Renal pelvis (tissue), 4 donors: ENCODE results near the gene EEFSEC. TPM values are rescaled to one million over a fixed set of nuclear protein-coding genes. Genes with fewer than 3 reads are reported as not detected.
A peak's percentile ranks its signal among the peaks of the same experiment; 100 is the strongest.

Source experiments
- DNase-seq: peaks from one replicate; pipeline ENCODE4 v3.0.0-alpha.2; 2013
- polyA plus RNA-seq, 3 donors: library from polyadenylated mRNA; unstranded; fragments of 120-200 nt; gene quantifications; one replicate each; pipeline ENCODE4 v1.2.1, GENCODE V29; 2013; ENCODE audit not compliant: insufficient read length in 3 of 3

Gene EEFSEC
- polyA plus RNA-seq, 3 donors = 24.2 to 30.3 (median 27.7) TPM

GRCh38 chr3:128269006-128269775 lies 115.9 kb downstream of the EEFSEC start:
- DNase-seq = no peak

DNA sequence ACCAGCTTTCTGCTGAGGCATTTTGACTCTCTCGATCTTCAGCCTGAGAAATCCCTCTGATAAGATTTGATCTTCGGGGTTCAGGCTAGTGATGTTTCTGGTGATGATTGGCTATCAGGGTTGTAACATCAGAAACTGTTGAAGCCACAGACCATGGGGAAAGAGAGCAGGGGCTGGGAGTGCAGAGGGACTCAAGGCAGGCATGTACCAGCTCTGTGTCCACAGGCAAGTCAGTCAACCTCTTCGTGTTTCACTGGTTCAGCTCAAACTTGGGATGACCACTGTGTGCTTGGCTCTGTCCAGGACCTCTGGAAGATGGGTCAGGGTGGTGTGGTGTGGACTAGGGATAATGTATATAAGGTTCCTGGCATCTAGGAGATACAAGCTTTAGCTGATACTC lies 116.5 kb downstream of the EEFSEC start:
- no peak for DNase-seq

GRCh38 chr3:128270559-128271492 lies 117.5 kb downstream of the EEFSEC start:
- no peak for DNase-seq

- no peak for DNase-seq
Observed at GRCh38 chr3:128271536-128272332, 118.5 kb downstream of the EEFSEC start.

GRCh38 chr3:128273109-128273840 lies 120.0 kb downstream of the EEFSEC start:
- no peak for DNase-seq

- DNase-seq = no peak
Observed at GRCh38 chr3:128273841-128274573, 120.7 kb downstream of the EEFSEC start.

GRCh38 chr3:128274837-128275236 lies 121.6 kb downstream of the EEFSEC start:
- DNase-seq = no peak

DNA sequence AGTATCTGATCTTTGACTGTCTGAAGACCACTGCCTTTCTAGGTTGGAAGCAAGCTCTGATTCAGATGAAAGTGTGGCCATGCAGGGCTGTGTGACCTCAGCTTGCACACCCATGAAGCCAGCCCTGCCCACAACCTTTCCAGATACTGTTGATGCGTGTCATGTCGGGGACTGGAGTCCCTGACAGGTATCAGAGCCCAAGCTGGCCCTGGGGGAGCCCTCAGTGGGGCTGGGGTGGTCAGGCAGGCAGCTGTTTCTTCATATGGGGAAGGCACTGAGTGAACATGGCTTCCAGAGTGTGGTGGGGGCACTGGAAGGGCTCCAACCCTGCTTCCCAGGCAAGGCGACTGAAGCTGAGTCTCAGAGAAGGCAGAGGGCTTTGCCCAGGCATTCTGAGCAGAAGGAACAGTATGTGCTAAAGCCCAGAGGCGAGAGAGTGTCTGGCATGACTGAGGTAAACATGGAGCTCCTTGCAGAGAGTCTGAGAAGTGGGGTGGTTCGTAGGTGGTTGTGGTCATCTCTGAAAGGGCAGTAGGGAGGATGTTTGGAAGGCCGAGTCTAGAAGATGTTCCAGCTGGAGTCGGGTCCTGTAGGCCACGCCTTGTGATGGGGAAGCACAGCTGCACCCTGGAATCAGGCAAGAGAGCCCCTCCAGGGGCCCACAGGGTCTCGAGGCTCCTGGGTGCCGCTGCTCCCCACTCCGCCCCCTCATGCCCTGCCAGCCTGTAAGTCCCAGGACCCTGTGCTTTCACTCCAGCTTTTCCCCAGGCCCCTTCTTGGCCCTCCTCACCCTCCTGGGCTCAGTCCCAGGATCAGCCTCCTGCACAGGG lies 122.2 kb downstream of the EEFSEC start:
- DNase-seq = no peak

DNA sequence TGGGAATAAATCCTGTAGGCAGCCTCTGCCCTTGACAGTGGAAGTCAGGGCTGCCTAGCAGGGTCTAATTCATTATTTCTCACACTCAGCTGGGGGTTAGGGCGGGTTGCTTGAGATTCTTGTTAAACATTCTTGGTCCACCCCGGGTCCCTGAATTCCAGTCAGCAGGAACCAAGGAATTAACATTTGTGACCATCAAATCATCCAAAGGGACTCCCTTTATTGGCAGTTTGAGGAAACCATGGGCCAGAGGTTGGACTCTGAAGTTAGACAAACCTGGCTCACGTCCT lies 122.8 kb downstream of the EEFSEC start:
- DNase-seq = no peak

DNA sequence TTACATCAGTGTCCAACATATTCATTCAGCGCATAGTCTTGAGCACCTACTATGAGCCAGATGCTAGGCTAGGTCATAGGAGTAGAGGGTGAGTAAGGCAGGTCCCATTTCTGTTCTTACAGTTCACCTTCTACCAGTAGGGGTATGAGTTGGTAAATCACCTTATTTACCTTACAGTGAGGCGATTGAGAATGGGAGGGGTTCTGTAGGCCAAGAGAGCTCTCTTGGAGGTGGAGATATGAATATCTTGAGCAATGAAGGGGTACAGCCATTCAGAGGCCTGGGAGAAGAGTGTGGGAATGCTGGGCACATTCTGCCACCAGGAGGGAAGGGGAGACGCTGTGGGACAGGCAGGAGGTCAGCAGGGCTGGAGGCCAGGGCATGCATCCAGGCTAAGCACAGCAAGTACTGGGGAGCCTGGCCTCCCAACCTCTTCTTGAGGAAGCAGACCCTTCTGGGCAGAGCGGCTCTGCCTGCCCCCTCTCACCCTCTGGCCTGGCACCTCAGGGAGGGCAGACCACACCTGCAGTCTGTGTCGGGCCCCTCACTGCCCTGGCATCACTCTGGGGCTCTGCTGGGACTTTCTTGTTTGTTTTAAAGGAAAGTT lies 123.4 kb downstream of the EEFSEC start:
- no peak for DNase-seq

DNA sequence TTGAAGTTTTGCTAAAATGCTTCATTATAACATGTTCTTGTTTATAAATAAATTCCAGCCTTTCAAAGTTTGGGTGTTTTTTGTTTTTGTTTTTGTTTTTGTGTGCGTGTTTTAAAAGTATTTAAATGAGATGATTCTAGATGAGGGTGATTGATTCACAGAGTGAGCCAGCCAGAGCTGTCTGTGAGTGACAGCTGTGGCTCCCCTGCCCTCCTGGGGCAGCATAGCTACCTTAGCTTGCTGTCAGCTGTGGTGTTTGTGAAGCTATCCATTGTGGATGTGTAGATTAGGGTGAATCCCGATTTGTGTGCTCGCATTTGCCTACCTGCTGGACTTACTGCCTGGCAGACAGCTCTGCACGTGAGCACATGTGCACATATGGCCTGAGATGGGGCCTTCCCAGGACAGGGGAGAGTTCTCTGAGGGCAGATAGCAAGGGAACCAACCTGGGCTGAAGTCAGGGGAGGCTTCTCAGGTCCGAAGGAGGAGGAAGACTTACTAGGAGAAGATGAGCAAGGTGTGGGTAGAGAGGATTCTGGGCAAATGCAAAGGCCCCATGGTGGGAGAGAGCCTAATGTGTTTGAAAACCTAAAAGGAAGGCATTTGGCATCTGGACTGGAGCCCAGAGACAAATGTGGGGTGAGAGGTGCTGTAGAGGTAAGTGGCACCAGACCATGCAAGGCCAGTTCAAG lies 124.2 kb downstream of the EEFSEC start:
- DNase-seq = no peak

GRCh38 chr3:128278130-128278529 lies 124.8 kb downstream of the EEFSEC start:
- no peak for DNase-seq

GRCh38 chr3:128278761-128279600 lies 125.7 kb downstream of the EEFSEC start:
- DNase-seq = peak; percentile 74

- no peak for DNase-seq
Observed at GRCh38 chr3:128279601-128279880, 126.3 kb downstream of the EEFSEC start.

DNA sequence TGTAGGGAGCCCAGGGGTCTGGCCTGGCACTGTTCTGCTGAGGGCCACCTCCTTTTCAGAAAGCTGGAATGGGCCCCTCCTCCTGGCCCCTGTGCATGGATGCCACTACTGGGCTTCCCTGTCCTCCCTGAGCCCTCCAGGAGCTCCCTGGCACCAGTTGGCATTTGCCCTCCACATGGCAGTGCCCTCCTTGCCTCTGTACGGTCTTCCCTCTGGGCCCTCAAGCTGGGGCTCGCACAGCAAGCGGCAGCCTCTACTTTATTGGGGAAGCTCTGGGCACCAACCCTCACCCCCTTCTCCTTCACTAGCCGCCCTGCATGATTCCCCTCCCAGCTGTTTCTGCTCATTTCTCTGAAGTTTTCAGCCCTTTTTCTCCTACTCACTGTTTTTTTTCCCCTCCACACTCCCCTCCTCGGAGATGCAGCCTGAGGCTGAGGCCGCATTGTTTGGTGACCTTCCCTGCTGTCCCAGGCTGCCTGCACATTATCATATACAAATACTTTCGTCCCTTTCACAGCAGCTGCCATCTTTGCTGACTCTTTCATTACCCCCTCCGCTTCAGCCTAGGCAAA lies 127.3 kb downstream of the EEFSEC start:
- peak; percentile 58 for DNase-seq

DNA sequence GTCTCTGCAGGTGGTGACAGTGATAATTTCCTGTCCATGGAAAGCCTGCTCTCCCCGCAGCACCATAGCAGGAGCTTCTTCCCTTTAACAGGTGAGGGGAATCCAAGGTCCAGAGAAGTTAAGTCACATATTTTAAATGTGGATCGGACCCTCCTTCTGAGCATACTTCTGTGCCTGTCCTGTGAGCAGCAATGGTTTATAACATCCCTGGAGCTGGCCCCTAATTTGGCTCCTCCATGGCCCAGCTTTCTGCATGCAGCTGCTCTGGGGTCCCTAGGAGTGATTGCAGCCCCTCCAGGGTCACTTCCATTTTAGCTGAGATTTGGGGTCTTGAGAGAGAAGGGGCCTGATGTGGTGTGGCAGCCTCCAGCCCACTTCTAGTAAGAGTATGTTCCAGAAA lies 127.8 kb downstream of the EEFSEC start:
- DNase-seq = no peak

DNA sequence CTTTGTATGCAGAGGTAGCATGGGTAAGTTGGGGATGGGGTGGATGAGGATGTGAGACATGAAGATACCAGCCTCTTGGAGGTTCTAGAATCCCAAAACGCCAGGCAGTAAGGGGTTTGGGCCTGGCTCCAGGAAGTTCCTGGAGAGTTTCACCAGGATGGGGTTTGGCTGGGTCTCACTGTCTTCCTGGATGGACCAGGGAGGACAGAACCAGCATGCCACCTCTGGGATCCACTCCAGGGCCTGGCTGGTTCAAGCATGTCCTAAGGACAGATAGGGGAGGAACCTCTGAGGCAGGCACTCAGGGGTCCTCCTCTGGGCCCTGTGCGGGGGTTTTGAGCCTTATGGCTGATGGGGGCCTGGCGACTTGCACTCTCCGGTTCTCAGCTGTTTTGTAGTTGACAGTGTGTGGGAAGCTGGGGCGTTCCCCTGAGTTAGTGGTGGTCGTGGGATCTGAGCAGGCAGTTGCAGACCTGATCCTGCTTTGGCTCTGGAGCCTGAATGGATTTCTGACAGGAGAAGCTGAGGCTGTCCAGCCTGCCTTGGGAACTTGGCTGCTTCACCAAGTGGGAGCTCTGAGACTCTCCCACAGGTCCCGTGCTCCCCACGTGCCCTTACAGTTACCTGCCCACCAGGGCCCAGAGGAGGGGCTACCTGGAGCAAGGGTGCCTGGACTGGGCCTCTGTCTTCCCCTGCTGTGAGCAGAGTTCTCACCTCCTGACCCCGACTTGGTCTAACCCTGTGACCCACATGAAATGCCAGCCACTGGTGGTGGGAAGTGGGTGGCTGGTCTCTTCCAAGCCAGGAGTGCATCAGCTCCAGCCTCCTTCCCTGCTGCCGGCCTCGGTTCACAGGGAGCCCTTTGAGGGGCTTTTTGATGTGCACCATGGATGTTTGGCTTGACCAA lies 128.4 kb downstream of the EEFSEC start:
- no peak for DNase-seq
